Posterior vena cava (tissue), 2 donors: ENCODE data around the gene SCRN1. TPM values are rescaled to one million over a fixed set of nuclear protein-coding genes. Genes with fewer than 3 reads are reported as not detected.
A peak's percentile ranks its signal among the peaks of the same experiment; 100 is the strongest.

Experiments used
- DNase-seq: peaks from one replicate; pipeline ENCODE4 v3.0.0-alpha.2; 2020; ENCODE audit warnings: low spot score
- intact Hi-C, 2 donors: fragments of 100-400 bp; cut with DNase I; formaldehyde crosslinking; loops; one replicate each; pipeline versions ENCODE4 v1.14.1 to v1.14.2; 2022 to 2023
- long read RNA-seq, 2 donors: library from polyadenylated mRNA; unstranded; transcript quantifications; one replicate each; pipeline ENCODE4 v2.0.0, GENCODE V29; 2020 to 2021
- total RNA-seq, 2 donors: library from RNA; stranded (reverse); fragmentation: NEBNext Ultra II Directional; extraction: Animal tissue kit (Norgen Biotek cat#: 25700); gene quantifications; one replicate each; pipeline ENCODE4 v1.2.1, GENCODE V29; 2021
- donor health status: DM: yes; HTN: yes; CAD: no.
- donor health status: DM: yes; HTN: yes; CAD: no.

Gene SCRN1
- total RNA-seq, result 10 to 100 TPM; 50.6 to 57.9 TPM
- long read RNA-seq, donor 1, full-length matches to known transcripts, result 17 of 34 reads
- long read RNA-seq, donor 1, partial matches to known transcripts, result 3 of 34 reads
- long read RNA-seq, donor 1, other reads (novel, unspliced or antisense), result 14 of 34 reads
- long read RNA-seq, donor 2, full-length matches to known transcripts, result 3 of 27 reads
- long read RNA-seq, donor 2, partial matches to known transcripts, result 0 of 27 reads
- long read RNA-seq, donor 2, other reads (novel, unspliced or antisense), result 24 of 27 reads

DNA sequence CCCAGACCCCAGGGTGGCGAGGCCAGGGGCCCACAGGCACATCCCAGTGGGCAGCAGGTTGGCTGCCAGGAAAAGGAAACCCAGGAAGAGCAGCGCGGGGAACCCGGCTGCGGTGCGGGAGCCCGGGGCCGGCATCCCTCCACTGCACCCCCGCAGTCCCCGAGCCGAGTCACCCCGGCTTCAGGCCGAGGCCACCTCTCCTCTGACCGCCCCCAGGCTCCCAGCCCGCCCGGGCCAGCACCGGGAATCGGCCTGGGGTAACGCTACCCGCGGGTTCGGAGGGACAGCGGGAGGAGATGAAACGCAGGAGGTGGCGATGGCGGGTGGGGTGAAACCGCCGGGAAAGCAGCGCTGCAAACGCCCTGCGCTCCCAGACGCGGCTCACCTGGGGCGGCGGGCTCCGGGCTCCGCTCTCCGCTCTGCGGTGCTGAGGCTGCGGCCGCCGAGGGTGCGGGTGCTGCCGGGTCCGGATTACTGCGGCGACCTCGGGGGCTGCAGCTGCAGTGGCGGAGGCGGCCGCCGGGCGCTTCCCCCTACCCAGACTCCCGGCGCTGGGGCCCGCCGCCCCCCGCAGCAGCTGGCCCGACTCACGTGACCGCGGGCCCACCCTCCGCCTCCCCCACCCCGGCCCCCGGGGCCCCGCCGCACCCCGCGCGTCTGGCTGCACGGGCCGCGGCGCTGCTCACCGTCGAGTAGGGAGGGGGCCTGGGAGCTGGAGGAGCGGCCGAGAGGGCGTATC lies at the start of gene SCRN1:
Gene SCRN1 (minus strand): TSS at position 545 of the 739 bp plus-strand sequence. CDS start 20,734 bp downstream, outside the sequence.
- intact Hi-C loops, result no loop called here
- peak; percentile 80 for DNase-seq

DNA sequence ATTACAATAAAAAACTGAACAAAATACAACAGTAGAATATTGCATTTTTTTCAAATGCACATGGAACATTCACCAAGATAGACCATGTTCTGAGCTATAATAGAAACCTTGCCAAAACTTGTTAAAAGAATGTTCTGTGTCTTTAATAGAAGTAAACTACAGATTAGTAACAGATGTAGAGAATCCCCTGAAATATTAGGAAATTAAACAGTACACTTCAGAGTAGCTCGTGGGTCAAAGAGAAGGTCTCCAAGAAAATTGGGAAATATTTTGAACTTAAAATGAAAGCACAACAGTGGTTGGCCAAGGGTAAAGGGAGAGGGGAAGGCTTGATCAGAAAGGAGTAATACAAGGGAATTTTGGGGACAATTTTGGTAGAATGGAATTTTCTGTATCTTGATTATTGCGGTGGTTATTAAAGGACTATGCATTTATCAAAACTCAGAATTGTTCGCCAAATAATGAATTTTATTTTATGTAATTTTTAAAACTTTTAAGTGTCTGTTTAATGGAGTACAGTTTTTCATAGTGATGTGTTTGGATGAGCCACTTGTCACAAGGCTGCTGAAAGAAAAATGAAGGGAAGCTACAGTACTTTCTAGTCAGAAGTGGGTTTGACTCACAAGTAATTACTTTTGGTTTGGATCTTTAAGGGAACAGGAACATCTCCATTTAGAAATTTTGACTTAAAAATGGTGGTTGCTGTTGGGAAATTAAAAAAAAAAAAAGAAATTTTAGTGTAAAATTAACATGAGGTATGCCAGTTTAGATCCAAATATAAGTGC lies 48.8 kb upstream of the SCRN1 start:
- intact Hi-C loops, result no loop called here
- DNase-seq, result no peak

GRCh38 chr7:30036220-30036619 lies 46.6 kb upstream of the SCRN1 start:
- DNase-seq, result no peak
- intact Hi-C loops, result no loop called here

DNA sequence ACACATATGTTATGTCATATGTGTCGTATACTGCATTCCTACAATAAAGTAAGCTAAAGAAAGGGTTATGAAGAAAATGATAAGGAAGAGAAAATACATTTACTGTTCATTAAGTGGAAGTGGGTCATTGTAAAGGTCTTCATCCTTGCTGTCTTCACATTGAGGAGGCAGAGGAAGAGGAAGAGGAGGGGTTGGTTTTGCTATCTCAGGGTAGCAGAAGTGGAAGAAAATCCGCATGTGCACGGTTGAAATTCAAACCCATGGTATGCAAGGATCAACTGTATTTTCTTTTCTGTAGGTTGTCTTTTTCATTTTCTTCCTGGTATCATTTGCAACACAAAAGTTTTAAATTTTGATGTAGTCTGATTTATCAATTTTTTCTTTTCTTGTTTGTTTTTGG lies 44.9 kb upstream of the SCRN1 start:
- intact Hi-C loops, result no loop called here
- DNase-seq, result no peak

DNA sequence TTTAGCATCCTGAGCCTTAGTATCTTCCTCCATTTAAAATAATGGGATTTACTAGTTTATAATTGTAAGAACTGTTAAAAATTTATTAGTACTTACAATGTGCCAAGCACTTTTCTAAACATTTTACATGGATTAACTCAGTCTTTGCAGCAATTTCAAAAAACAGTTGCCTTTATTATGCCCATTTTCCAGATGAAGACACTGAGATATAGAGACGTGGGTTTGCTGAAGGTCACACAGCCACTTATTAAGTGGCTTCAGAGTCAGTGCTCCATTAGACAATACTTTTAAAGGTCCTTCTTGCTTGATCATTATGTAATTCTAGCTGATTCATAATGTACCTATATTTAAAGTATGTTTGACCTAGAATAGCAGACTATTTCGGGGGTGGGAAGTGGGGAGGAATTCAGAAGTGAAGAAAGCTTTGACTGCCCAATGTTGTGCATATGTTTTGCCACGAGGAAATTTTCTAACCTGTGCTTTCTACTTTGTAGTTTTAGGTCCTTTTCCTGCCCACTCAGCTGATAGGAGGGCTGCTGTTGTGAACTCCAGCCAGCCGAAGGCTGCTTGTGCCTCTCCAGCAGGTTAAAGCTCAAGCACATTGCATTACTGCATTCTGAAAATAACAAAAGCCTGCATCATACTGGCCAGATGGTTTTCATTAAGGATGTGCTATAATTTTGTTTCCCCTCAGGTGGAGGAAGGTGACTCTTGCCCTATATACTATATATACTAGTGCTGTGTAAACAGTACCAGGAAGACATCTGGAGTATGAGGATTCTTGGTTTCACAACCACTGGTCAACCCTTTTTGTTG lies 42.9 kb upstream of the SCRN1 start:
- DNase-seq, result no peak
- intact Hi-C loops, result no loop called here

GRCh38 chr7:30029696-30030095 lies 40.1 kb upstream of the SCRN1 start:
- intact Hi-C loops, result no loop called here
- DNase-seq, result no peak

- peak; percentile 88 for DNase-seq
- intact Hi-C loops, result no loop called here
Observed at GRCh38 chr7:30028749-30029635, 39.4 kb upstream of the SCRN1 start.

DNA sequence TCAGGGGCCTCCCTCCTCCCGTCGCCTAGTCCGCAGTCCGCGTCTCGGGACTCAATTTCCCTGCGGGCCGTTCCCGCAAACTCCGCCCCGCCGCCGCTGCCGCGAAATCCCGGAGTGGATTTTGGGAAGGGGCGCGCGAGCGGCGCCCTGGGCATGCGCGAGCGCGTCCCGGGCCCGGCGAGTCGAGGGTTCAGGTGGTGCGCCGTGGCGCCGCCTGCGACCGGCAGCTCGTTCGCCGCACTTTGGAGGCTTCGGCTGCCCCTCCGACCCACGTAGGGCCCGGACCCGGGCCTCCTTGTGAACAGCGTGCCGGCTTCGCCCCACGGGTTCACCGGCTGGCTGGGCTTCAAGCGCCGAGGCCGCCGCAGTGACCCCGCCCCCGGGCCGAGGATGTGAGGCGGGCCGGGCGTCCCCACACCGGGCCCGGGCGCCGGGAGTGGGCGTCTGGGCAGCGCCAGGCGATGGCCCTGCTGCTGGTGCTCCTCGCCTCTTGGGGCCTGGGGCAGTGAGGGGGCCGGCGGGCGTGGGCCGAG lies 38.7 kb upstream of the SCRN1 start, which contains the start of gene PLEKHA8:
Gene PLEKHA8 (plus strand): TSS at position 197 of the 533 bp plus-strand sequence. CDS start 351 bp downstream, outside the sequence.
- peak; percentile 96 for DNase-seq
- intact Hi-C loops, result no loop called here

GRCh38 chr7:30027740-30028215 lies 38.2 kb upstream of the SCRN1 start:
- no peak for DNase-seq
- intact Hi-C loops, result no loop called here

DNA sequence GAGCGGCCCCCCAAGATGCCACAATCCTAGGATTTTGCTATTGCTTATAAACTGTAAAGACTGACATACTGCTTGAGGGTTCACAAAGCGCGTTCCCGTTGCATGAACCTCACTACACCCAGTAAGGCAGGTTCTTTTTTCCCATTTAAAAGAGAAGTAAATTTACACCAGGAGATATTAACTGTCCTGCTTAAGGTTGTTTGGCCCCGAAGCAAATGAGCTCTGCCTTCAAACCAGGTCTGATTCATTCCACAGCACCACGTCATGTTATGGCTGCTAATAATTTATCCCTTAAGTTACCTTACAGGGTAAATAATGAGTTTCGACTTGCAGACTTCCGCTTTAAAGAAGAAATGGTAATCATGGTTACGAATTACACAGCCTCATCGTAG lies 37.5 kb upstream of the SCRN1 start:
- no peak for DNase-seq
- intact Hi-C loops, result no loop called here

- intact Hi-C loops, result no loop called here
- DNase-seq, result peak; percentile 99
Observed at GRCh38 chr7:30026229-30027064, 36.8 kb upstream of the SCRN1 start, which contains the start of gene FKBP14. Gene FKBP14, minus strand, starts transcription at chr7:30026702. Its CDS starts 194 bp downstream, at chr7:30026508.

GRCh38 chr7:30023524-30023923 lies 33.9 kb upstream of the SCRN1 start:
- intact Hi-C loops, result no loop called here
- no peak for DNase-seq

GRCh38 chr7:30022991-30023390 lies 33.4 kb upstream of the SCRN1 start:
- no peak for DNase-seq
- intact Hi-C loops, result no loop called here

DNA sequence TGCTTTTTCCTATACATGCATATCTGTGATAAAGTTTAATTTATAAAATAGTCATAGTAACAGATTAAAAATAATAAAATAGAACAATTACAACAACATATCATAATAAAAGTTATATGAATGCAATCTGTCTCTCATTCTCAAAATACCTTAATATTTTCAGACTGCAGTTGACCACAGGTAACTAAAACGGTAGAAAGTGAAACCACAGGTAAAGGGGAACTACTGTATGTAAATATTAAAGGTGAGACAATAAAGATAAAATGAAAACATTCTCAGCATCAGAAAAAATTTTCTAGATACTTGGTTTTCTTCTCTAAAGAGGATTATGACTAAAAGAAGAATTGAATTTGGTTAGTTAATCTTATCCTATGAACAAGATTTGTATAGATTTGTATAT lies 30.9 kb upstream of the SCRN1 start:
- DNase-seq, result no peak
- intact Hi-C loops, result no loop called here

GRCh38 chr7:30019960-30020359 lies 30.4 kb upstream of the SCRN1 start:
- intact Hi-C loops, result no loop called here
- DNase-seq, result no peak

DNA sequence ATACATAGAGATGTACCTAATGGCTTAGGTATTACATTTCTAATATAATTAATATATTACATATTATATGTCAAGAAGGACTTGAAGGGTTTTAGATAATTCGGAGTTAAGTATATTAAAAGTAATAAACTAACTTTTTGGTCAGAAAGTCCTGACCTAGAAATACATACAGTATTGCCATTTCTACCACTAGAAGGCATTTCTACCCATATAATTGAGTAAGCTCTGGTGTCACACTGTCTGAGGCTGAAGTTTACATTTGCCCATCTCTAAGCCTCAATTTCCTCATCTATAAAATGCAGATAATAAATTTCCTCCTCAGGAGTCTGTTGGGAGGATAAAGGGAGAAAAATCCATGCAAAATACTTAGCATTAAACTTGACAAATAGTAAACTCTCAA lies 29.8 kb upstream of the SCRN1 start:
- DNase-seq, result no peak
- intact Hi-C loops, result no loop called here

- no peak for DNase-seq
- intact Hi-C loops, result no loop called here
Observed at GRCh38 chr7:30018451-30018850, 28.9 kb upstream of the SCRN1 start.
